PFSK-1 (cell line): Measurements from ENCODE around the gene NRP1.

Experiments used
- FOXP2 ChIP-seq: optimal IDR thresholded peaks from 2 replicates; pipeline ENCODE3; 2011; ENCODE audit warnings: borderline replicate concordance, control low read depth, inconsistent platforms; ENCODE audit not compliant: insufficient read depth; ENCODE audit errors: extremely low read length, extremely low read depth
- POLR2AphosphoS5 ChIP-seq: IDR thresholded peaks from 2 replicates; pipeline ENCODE4 v1.6.1; 2012; ENCODE audit warnings: low read depth, mild to moderate bottlenecking, control low read depth, low read length, moderate library complexity
- REST ChIP-seq, 2 experiments: IDR thresholded peaks; 2 replicates each; pipeline versions ENCODE4 v1.6.1 to v1.8.0; 2011 to 2012; ENCODE audit warnings: low read depth in 2 of 2, low read length in 2 of 2, control low read depth in 1 of 2, inconsistent platforms in 1 of 2, mild to moderate bottlenecking in 1 of 2, moderate library complexity in 1 of 2; ENCODE audit not compliant: insufficient read depth in 1 of 2
- SIN3A ChIP-seq: IDR thresholded peaks from 2 replicates; pipeline ENCODE4 v1.6.1; 2012; ENCODE audit warnings: mild to moderate bottlenecking, low read length, moderate library complexity, borderline replicate concordance; ENCODE audit not compliant: insufficient read depth
- TAF1 ChIP-seq: IDR thresholded peaks from 2 replicates; pipeline ENCODE4 v1.6.1; 2012; ENCODE audit warnings: low read length, control low read depth, borderline replicate concordance; ENCODE audit not compliant: insufficient read depth

NRP1 gene

GRCh38 chr10:33242931-33243330, 91.5 kb downstream of the NRP1 start:
- TF ChIP-seq FOXP2 = no peak
- TF ChIP-seq TAF1 = no peak
- no peak for TF ChIP-seq POLR2AphosphoS5
- no peak for TF ChIP-seq REST (IDR thresholded peaks at IDR 0.05; ENCODE audit: insufficient read depth in 1 of 2, low read depth in 2 of 2, low read length in 2 of 2)
- no peak for TF ChIP-seq SIN3A

- TF ChIP-seq POLR2AphosphoS5 = no peak
- TF ChIP-seq SIN3A = no peak
- TF ChIP-seq REST (IDR thresholded peaks at IDR 0.05; ENCODE audit: insufficient read depth in 1 of 2, low read depth in 2 of 2, low read length in 2 of 2) = no peak
- no peak for TF ChIP-seq FOXP2
- no peak for TF ChIP-seq TAF1
Measured at GRCh38 chr10:33241351-33241750, 93.1 kb downstream of the NRP1 start.

GRCh38 chr10:33240931-33241330, 93.5 kb downstream of the NRP1 start:
- TF ChIP-seq FOXP2 (no peak), SIN3A (no peak), REST (IDR thresholded peaks at IDR 0.05; ENCODE audit: insufficient read depth in 1 of 2, low read depth in 2 of 2, low read length in 2 of 2) (no peak), TAF1 (no peak), POLR2AphosphoS5 (no peak)

DNA sequence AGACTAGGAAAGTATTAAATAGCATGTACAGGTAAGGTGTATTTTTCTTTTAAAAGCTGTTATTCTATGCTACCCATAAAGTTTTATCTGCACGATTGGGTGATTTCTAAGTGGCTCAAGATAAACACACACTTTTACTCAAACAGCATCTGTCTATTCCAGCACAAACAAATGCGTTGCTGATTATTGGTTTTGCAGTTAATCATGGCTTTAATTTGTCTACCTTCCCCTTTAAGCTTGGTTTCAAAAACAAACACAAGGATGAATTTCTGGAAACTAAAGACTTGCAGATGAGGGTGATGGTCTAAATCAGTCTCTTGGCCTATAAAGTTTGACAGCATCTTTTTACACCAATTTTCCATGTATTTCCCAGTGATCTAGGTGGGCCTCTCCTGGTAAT, 94.2 kb downstream of the NRP1 start:
- no peak for TF ChIP-seq POLR2AphosphoS5
- no peak for TF ChIP-seq FOXP2
- no peak for TF ChIP-seq TAF1
- no peak for TF ChIP-seq REST (IDR thresholded peaks at IDR 0.05; ENCODE audit: insufficient read depth in 1 of 2, low read depth in 2 of 2, low read length in 2 of 2)
- TF ChIP-seq SIN3A = no peak

GRCh38 chr10:33239257-33239656, 95.2 kb downstream of the NRP1 start:
- TF ChIP-seq REST (IDR thresholded peaks at IDR 0.05; ENCODE audit: insufficient read depth in 1 of 2, low read depth in 2 of 2, low read length in 2 of 2) (no peak), POLR2AphosphoS5 (no peak), FOXP2 (no peak), TAF1 (no peak), SIN3A (no peak)
